ENCODE results near the gene MAP3K12. TPM values are rescaled to one million over a fixed set of nuclear protein-coding genes. Genes with fewer than 3 reads are reported as not detected.

The MAP3K12 gene
- total RNA-seq, 1 experiment from 2014 or later, result 4.6 TPM

GRCh38 chr12:53430116-53430515 is 69.1 kb downstream of the MAP3K12 start:
- CTCF ChIA-PET, result interaction anchor here (1.6 kb wide), 1 partner anchor 9 kb away, joined by 3 read pairs; no protein-coding TSS in a partner anchor
- no TSS peak for BruUV-seq (replicated peaks)

More at GRCh38 chr12:53430116-53430515, 69.1 kb downstream of the MAP3K12 start:
- Mint-ChIP-seq H3K4me1 (ENCODE audit: low read depth, unreplicated experiment) (peaks cover 16% of the 10 kb centered on the region), H3K4me3 (ENCODE audit: low read depth, unreplicated experiment) (no peak overlapping the region), H3K36me3 (ENCODE audit: insufficient read depth, unreplicated experiment) (no peaks in the 10 kb centered on the region), H3K9me3 (ENCODE audit: low read depth, unreplicated experiment) (no peaks in the 10 kb centered on the region), H3K27ac (ENCODE audit: unreplicated experiment) (no peak overlapping the region), H3K27me3 (ENCODE audit: unreplicated experiment) (no peaks in the 10 kb centered on the region)
- no peak for DNase-seq
- TF ChIP-seq CTCF (IDR thresholded peaks at IDR 0.05; ENCODE audit: unreplicated experiment), result no peak
- intact Hi-C loops (cut with micrococcal nuclease; ENCODE audit: unreplicated experiment), result no loop called here

Other genes with a start within 250 kb of the MAP3K12 start
- 24.3 and 31.1 TPM in 2 replicates for gene ESPL1, start 231.2 kb downstream of the MAP3K12 start, total RNA-seq (2022)
- gene PFDN5, start 203.9 kb downstream of the MAP3K12 start, total RNA-seq (2022), result 178 and 185 TPM in 2 replicates
- 29.7 and 32.4 TPM in 2 replicates for gene MYG1, start 199.8 kb downstream of the MAP3K12 start, total RNA-seq (2022)
- gene AAAS, start 177.8 kb downstream of the MAP3K12 start, total RNA-seq (2022), result 31.0 and 33.6 TPM in 2 replicates
- gene SP7, start 163.1 kb downstream of the MAP3K12 start, total RNA-seq (2022), result not detected in 2 replicates
- gene SP1, start 119.3 kb downstream of the MAP3K12 start, total RNA-seq (2022), result 52.5 and 58.0 TPM in 2 replicates
- not detected in 2 replicates for gene AMHR2, start 75.6 kb downstream of the MAP3K12 start, total RNA-seq (2022)
- 151 and 184 TPM in 2 replicates for gene PRR13, start 57.7 kb downstream of the MAP3K12 start, total RNA-seq (2022)
- gene PCBP2, start 47.4 kb downstream of the MAP3K12 start, total RNA-seq (2022), result 464 and 528 TPM in 2 replicates
- gene TARBP2, start 1.8 kb upstream of the MAP3K12 start, total RNA-seq (2022), result 20.7 and 21.8 TPM in 2 replicates
- gene NPFF, start 8.0 kb upstream of the MAP3K12 start, total RNA-seq (2022), result not detected in 2 replicates
- 18.0 and 24.9 TPM in 2 replicates for gene ATF7, start 126.9 kb upstream of the MAP3K12 start, total RNA-seq (2022)
- 169 and 173 TPM in 2 replicates for gene ATP5MC2, start 176.6 kb upstream of the MAP3K12 start, total RNA-seq (2022)
- gene CALCOCO1, start 228.0 kb upstream of the MAP3K12 start, total RNA-seq (2022), result 42.1 and 44.4 TPM in 2 replicates

All from Calu3 (cell line).